Smooth muscle cell (in vitro differentiated cells): ENCODE data around the gene PTPRG. TPM values are rescaled to one million over a fixed set of nuclear protein-coding genes. Genes with fewer than 3 reads are reported as not detected.

Source experiments
- DNase-seq: peaks from one replicate; lab custom pipeline; 2025; ENCODE audit not compliant: unreplicated experiment; lab: John Stamatoyannopoulos, UW
- H2AFZ ChIP-seq: fragments of 200-600 bp; sonication (generic); 2 replicates; pipeline ENCODE4 v1.6.0; 2016; ENCODE audit warnings: antibody characterized with exemption, low read depth, mild to moderate bottlenecking
- H3F3A ChIP-seq: fragments of 200-600 bp; sonication (generic); 2 replicates; pipeline ENCODE4 v1.6.0; 2017; ENCODE audit warnings: antibody characterized with exemption, low read depth
- H3K27ac ChIP-seq: fragments of 200-600 bp; sonication (generic); 2 replicates; pipeline ENCODE4 v1.5.1; 2016; ENCODE audit warnings: low read depth, mild to moderate bottlenecking
- H3K27me3 ChIP-seq: fragments of 200-600 bp; sonication (generic); 2 replicates; pipeline ENCODE4 v1.6.1; 2016; ENCODE audit warnings: low read depth, mild to moderate bottlenecking
- H3K36me3 ChIP-seq: fragments of 200-600 bp; sonication (generic); 2 replicates; pipeline ENCODE4 v1.5.1; 2016; ENCODE audit warnings: low read depth
- H3K4me1 ChIP-seq: fragments of 200-600 bp; sonication (generic); 2 replicates; pipeline ENCODE4 v1.5.1; 2016; ENCODE audit warnings: low read depth
- H3K4me2 ChIP-seq: fragments of 200-600 bp; sonication (generic); 2 replicates; pipeline ENCODE4 v1.6.0; 2016; ENCODE audit warnings: mild to moderate bottlenecking
- H3K4me3 ChIP-seq: fragments of 200-600 bp; sonication (generic); 2 replicates; pipeline ENCODE4 v1.5.1; 2016; ENCODE audit warnings: mild to moderate bottlenecking
- H3K79me2 ChIP-seq: fragments of 200-600 bp; sonication (generic); 2 replicates; pipeline ENCODE4 v1.6.0; 2016; ENCODE audit warnings: low read depth, mild to moderate bottlenecking
- H3K9ac ChIP-seq: fragments of 200-600 bp; sonication (generic); 2 replicates; pipeline ENCODE4 v1.6.0; 2016; ENCODE audit warnings: low read depth
- H3K9me3 ChIP-seq: fragments of 200-600 bp; sonication (generic); replicated peaks from 2 replicates; pipeline ENCODE4 v1.5.1; 2016; ENCODE audit warnings: low read depth
- H4K20me1 ChIP-seq: fragments of 200-600 bp; sonication (generic); 2 replicates; pipeline ENCODE4 v1.6.0; 2016; ENCODE audit warnings: low read depth
- WGBS: methylation state at CpG from one replicate; pipeline ENCODE4 v1.1.7; 2016; ENCODE audit warnings: low lambda C conversion rate; 5-methylcytosine and 5-hydroxymethylcytosine counted together
- polyA plus RNA-seq: library from polyadenylated mRNA; unstranded; fragments of >200 nt; fragmentation: Nextera tagmentation; extraction: Ambion mirVana; gene quantifications from 2 replicates; pipeline ENCODE4 v1.2.1, GENCODE V29; 2016
- total RNA-seq: library from RNA; depleted of rRNA; stranded (reverse); fragments of >200 nt; gene quantifications from 2 replicates; pipeline ENCODE4 v1.2.3, GENCODE V29; 2014
- TF ChIP-seq, protein P1 (sequence below): fragments of 200-600 bp; sonication (generic); IDR thresholded peaks from 2 replicates; pipeline ENCODE4 v1.5.1; 2017; ENCODE audit warnings: borderline replicate concordance, mild to moderate bottlenecking, antibody characterized with exemption; ENCODE audit not compliant: insufficient read depth, poor library complexity, severe bottlenecking

PTPRG gene
- total and polyA plus RNA-seq, 2 experiments from 2014 or later = 21.2 to 87.3 TPM

DNA sequence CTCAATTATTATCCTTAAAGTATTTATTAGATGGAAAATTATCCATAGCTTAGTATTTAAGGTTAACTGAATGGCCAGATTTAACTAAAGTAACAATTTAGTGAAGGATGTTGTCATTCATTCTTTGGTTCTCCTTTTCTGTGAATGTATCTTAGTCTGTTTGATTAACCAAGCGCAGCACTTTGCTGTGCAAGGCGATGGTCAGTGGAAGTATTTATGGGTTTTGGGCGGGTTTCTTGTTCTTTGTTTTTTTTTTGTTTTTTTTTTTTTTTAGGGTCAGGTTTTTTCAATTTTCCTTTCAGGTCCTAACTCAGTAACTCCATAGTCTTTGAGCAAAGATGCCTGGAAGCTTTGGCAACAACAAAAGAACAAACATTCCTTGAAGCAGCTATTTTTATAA is 328.8 kb downstream of the PTPRG start:
- Histone ChIP-seq H2AFZ (no peak overlapping the region), H3K4me2 (no peak overlapping the region)
- 86% methylated on average over 3 of the region's 3 CpGs for WGBS

DNA sequence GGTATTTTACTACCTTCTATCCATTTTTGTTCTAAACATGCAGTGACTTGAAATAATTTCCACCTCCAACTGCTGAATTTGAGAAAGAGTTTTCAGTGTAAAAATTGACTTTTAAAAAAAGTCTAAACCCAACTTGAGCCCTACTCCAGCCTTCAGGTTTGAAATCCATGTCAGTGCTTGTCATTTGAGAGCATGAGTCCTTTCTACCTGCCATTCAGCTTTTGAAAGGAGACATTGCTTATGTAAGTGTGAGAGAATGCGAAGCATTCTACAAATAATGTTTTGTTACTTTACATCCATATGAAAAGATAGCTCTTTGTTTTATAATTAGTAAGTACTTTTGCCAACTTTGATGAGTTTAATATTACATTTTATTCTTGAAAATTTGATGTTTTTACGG is 329.2 kb downstream of the PTPRG start:
- Histone ChIP-seq H3K4me3 (no peak overlapping the region), H3K9me3 (no peaks in the 10 kb centered on the region), H3K36me3 (no peaks in the 10 kb centered on the region), H4K20me1 (peaks cover 85% of the 10 kb centered on the region), H2AFZ (no peak overlapping the region), H3K4me2 (no peak overlapping the region), H3K27me3 (no peaks in the 10 kb centered on the region), H3K4me1 (peaks cover 25% of the 10 kb centered on the region), H3F3A (no peaks in the 10 kb centered on the region), H3K27ac (no peak overlapping the region), H3K9ac (no peak overlapping the region), H3K79me2 (peaks cover 16% of the 10 kb centered on the region)
- 90% methylated on average over 2 of the region's 2 CpGs for WGBS
- TF ChIP-seq, protein P1, sequence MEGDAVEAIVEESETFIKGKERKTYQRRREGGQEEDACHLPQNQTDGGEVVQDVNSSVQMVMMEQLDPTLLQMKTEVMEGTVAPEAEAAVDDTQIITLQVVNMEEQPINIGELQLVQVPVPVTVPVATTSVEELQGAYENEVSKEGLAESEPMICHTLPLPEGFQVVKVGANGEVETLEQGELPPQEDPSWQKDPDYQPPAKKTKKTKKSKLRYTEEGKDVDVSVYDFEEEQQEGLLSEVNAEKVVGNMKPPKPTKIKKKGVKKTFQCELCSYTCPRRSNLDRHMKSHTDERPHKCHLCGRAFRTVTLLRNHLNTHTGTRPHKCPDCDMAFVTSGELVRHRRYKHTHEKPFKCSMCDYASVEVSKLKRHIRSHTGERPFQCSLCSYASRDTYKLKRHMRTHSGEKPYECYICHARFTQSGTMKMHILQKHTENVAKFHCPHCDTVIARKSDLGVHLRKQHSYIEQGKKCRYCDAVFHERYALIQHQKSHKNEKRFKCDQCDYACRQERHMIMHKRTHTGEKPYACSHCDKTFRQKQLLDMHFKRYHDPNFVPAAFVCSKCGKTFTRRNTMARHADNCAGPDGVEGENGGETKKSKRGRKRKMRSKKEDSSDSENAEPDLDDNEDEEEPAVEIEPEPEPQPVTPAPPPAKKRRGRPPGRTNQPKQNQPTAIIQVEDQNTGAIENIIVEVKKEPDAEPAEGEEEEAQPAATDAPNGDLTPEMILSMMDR = no peak
- DNase-seq = no peak

More for the DNA sequence above, 328.8 kb downstream of the PTPRG start:
- no peak for DNase-seq
- Histone ChIP-seq H3K9ac (no peak overlapping the region), H3K27ac (no peak overlapping the region), H3F3A (no peaks in the 10 kb centered on the region), H3K79me2 (peaks cover 16% of the 10 kb centered on the region), H3K36me3 (no peaks in the 10 kb centered on the region), H3K9me3 (no peaks in the 10 kb centered on the region), H3K4me1 (peaks cover 21% of the 10 kb centered on the region), H3K27me3 (no peaks in the 10 kb centered on the region), H4K20me1 (peaks cover 80% of the 10 kb centered on the region), H3K4me3 (no peak overlapping the region)
- TF ChIP-seq, protein P1 = no peak

DNA sequence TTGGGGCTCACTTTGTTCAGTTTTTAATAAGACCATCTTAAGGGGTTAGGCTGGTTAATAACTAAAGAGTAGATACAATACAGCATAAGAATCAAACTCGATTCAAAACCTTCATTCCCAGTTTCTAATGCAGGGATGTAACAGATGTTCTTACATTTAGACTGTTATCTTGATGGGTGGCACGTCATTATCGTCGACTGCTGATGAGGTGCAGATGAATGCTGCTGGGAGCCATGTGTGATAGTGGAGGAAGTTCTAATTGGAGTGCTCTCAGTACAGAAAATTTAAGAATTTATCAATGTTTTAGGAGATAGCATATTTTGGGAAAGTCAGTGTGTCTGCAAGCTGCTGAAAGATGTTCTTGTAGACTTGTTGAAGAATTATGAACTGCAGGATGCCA is 331.5 kb downstream of the PTPRG start:
- H3K4me1 ChIP-seq = peaks cover 26% of the 10 kb centered on the region
- no peak for DNase-seq
- no peaks in the 10 kb centered on the region for H3K27me3 ChIP-seq
- no peak overlapping the region for H3K27ac ChIP-seq
- TF ChIP-seq, protein P1 = no peak
- no peak overlapping the region for H2AFZ ChIP-seq
- H3K9me3 ChIP-seq = no peaks in the 10 kb centered on the region
- H3K4me3 ChIP-seq = no peak overlapping the region
- no peak overlapping the region for H3K9ac ChIP-seq
- H3F3A ChIP-seq = no peaks in the 10 kb centered on the region
- WGBS = 63% methylated on average over 4 of the region's 4 CpGs
- H4K20me1 ChIP-seq = peaks cover 97% of the 10 kb centered on the region
- H3K36me3 ChIP-seq = no peaks in the 10 kb centered on the region
- H3K4me2 ChIP-seq = no peak overlapping the region
- peaks cover 21% of the 10 kb centered on the region for H3K79me2 ChIP-seq

DNA sequence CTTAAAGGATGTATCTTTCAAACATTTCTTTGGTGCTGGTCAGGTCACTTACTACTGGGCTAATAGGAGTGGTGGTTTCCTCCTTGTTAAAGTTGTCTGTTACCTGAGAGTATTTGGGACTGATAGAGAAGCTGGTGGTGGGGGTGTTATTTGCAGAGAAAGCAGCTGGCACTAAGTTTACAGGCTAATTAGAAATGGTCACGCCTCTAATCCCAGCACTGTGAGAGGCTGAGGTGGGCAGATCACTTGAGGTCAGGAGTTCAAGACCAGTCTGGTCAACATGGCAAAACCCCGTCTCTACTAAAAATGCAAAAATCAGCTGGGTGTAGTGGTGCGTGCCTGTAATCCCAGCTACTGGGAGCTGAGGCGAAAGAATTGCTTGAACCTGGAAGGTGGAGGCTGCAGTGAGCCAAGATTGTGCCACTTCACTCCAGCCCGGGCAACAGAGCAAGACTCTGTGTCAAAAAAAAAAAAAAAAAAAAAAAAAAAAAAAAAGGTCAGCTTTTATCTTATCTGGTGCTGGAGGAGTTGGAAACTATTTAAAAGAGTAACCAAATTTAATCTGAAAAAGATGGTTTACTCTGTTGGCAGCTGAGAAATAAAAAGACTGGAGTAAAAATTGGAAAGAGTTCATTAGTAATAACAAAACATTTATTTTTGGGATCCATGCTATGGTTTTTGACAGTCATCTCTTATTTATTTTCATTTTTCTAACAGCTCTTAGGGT is 332.6 kb downstream of the PTPRG start:
- no peaks in the 10 kb centered on the region for H3K36me3 ChIP-seq
- 79% methylated on average over 5 of the region's 5 CpGs for WGBS

More for the DNA sequence above, 332.6 kb downstream of the PTPRG start:
- H3K4me1 ChIP-seq = peaks cover 26% of the 10 kb centered on the region
- no peaks in the 10 kb centered on the region for H3F3A ChIP-seq
- H3K27ac ChIP-seq = no peak overlapping the region
- no peaks in the 10 kb centered on the region for H3K9me3 ChIP-seq
- TF ChIP-seq, protein P1 = no peak
- H2AFZ ChIP-seq = no peak overlapping the region
- H3K4me3 ChIP-seq = no peak overlapping the region
- H3K79me2 ChIP-seq = peaks cover 18% of the 10 kb centered on the region
- peaks cover 96% of the 10 kb centered on the region for H4K20me1 ChIP-seq
- no peak overlapping the region for H3K9ac ChIP-seq
- H3K4me2 ChIP-seq = no peak overlapping the region
- no peaks in the 10 kb centered on the region for H3K27me3 ChIP-seq
- DNase-seq = no peak
